ENCODE data around the gene MOCOS.

Gene MOCOS

DNA sequence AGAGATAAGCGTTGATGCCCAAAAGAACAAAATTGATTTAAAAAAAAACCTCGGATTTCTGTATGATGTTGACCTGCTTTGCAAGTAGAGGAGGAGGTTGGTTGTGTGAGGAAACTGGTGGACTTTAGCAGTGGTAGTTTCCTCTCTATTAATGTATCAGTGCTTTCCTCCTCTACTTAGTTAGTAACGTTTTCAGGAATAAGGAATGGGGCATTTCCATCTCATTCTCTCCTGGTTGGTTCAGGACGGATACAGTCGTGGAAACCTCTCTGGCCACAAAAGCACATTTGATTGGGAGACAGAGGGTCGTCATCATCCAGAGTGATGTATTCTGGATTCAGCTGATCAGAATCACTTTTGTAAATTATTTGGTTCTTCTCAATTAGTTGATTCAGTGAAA lies 111.7 kb downstream of the MOCOS start:
- Histone ChIP-seq H3K36me3 (replicated peaks) (no peaks in the 10 kb centered on the region), H3K27ac (no peak overlapping the region), H3K27me3 (replicated peaks) (no peaks in the 10 kb centered on the region), H3K4me3 (ENCODE audit: low read depth, low read length) (peak overlapping the region; percentile 69)
- TF ChIP-seq, protein P1, sequence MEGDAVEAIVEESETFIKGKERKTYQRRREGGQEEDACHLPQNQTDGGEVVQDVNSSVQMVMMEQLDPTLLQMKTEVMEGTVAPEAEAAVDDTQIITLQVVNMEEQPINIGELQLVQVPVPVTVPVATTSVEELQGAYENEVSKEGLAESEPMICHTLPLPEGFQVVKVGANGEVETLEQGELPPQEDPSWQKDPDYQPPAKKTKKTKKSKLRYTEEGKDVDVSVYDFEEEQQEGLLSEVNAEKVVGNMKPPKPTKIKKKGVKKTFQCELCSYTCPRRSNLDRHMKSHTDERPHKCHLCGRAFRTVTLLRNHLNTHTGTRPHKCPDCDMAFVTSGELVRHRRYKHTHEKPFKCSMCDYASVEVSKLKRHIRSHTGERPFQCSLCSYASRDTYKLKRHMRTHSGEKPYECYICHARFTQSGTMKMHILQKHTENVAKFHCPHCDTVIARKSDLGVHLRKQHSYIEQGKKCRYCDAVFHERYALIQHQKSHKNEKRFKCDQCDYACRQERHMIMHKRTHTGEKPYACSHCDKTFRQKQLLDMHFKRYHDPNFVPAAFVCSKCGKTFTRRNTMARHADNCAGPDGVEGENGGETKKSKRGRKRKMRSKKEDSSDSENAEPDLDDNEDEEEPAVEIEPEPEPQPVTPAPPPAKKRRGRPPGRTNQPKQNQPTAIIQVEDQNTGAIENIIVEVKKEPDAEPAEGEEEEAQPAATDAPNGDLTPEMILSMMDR (IDR thresholded peaks at IDR 0.05; ENCODE audit: low read depth, low read length, missing control alignments) = no peak
- DNase-seq = no peak
- in situ Hi-C loops (cut with HindIII; ENCODE audit: low pct_ligation_motif_present, low sequenced_read_pairs) = no loop called here

DNA sequence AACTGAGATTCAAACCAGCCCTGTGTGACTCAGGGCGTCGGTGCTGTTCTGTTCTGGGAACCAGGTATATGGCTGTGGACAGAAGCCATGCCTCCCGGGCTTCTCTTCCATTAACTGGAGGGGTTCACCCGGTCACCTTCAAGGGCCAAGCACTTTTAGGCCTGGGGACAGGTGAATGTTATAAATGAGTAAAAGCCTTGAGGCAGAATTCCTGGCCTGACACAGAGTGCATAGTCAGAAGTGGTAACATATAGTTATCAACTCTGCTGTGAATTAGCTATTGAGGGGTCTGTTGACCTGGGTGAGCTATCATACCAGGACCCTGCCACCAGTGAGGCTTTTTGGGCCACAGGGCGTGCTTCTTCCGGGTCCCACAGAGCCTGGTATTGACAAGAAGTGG lies 112.9 kb downstream of the MOCOS start:
- Histone ChIP-seq H3K4me3 (ENCODE audit: low read depth, low read length) (no peak overlapping the region), H3K36me3 (replicated peaks) (no peaks in the 10 kb centered on the region), H3K27ac (no peak overlapping the region), H3K27me3 (replicated peaks) (no peaks in the 10 kb centered on the region)
- in situ Hi-C loops (cut with HindIII; ENCODE audit: low pct_ligation_motif_present, low sequenced_read_pairs) = no loop called here
- TF ChIP-seq, protein P1 (IDR thresholded peaks at IDR 0.05; ENCODE audit: low read depth, low read length, missing control alignments) = no peak
- no peak for DNase-seq

DNA sequence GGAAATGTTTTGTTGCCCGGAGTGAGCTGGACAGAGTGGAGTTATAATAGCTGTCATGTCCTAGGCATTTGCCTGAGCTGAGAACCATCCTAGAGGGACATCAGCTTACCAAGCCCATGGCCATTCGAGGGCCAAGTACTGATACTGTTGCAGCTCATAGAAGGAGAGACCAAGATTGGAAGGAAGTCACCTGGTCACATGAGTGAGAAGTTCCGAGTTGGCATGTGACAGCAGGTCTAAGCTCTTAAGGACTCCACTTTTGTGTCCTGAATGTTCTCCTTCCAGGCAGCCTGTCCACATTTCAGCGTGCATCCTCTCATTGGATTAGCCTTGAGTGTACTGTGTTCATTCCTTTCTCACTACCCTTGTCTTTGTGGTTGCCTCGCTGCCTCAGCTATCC lies 114.6 kb downstream of the MOCOS start:
- no peak overlapping the region for H3K4me3 ChIP-seq (ENCODE audit: low read depth, low read length)
- in situ Hi-C loops (cut with HindIII; ENCODE audit: low pct_ligation_motif_present, low sequenced_read_pairs) = no loop called here
- no peaks in the 10 kb centered on the region for H3K36me3 ChIP-seq (replicated peaks)
- no peak for DNase-seq
- H3K27ac ChIP-seq = no peak overlapping the region
- TF ChIP-seq, protein P1 (IDR thresholded peaks at IDR 0.05; ENCODE audit: low read depth, low read length, missing control alignments) = no peak
- H3K27me3 ChIP-seq (replicated peaks) = no peaks in the 10 kb centered on the region

DNA sequence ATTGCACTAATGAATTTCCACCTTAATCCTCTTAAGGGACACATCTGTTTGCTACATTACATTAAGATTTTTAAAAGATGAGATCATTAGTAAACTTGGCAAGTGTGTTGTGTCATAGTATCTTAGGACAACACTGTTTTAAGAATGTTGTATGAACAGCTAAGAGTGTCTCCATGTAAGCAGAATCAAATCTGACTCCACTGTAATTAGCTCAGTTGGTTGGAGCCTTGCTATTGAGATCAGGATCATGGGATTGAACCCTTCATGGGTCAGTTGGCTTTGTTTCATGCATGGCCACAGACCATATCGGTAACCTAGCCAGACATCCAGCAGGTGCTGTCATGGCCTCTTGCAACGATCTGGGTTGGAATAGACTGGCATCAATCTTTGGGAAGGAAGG lies 115.4 kb downstream of the MOCOS start:
- TF ChIP-seq, protein P1 (IDR thresholded peaks at IDR 0.05; ENCODE audit: low read depth, low read length, missing control alignments) = no peak
- no peak for DNase-seq
- in situ Hi-C loops (cut with HindIII; ENCODE audit: low pct_ligation_motif_present, low sequenced_read_pairs) = no loop called here
- H3K4me3 ChIP-seq (ENCODE audit: low read depth, low read length) = no peak overlapping the region
- no peaks in the 10 kb centered on the region for H3K27me3 ChIP-seq (replicated peaks)
- H3K27ac ChIP-seq = no peak overlapping the region
- H3K36me3 ChIP-seq (replicated peaks) = no peaks in the 10 kb centered on the region

DNA sequence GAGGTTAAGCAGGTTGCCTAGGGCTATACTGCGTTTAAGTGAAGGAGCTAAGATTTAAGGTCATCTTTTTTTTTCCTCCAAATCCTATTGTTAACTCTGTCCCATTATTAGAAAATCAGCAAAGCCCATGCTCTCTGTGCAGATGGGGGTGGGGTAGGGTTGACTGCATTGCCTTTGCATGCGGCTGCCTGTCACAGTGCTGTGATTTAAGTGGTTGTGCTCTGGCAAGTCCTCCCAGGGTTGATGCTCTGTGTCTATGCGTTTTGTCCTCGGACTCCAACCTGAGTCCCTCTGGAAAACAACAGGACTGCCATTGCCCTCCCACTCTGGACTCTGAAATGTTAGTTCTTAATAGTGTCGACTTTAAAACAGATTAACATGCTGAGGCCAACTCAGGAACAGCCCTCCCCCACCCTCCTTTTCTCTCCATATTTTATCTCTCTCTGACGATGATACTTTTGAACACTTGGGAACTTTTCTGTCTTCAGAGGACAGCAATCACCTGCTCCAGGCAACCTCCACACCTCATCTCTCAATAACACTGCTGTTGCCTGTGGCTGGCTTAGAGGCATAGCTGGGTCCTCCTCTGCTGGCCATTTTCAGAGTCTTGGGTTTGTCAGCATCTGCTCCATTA lies 116.0 kb downstream of the MOCOS start:
- no peak for DNase-seq
- in situ Hi-C loops (cut with HindIII; ENCODE audit: low pct_ligation_motif_present, low sequenced_read_pairs) = no loop called here
- Histone ChIP-seq H3K27me3 (replicated peaks) (no peaks in the 10 kb centered on the region), H3K27ac (no peak overlapping the region), H3K4me3 (ENCODE audit: low read depth, low read length) (no peak overlapping the region), H3K36me3 (replicated peaks) (no peaks in the 10 kb centered on the region)
- TF ChIP-seq, protein P1 (IDR thresholded peaks at IDR 0.05; ENCODE audit: low read depth, low read length, missing control alignments) = no peak

DNA sequence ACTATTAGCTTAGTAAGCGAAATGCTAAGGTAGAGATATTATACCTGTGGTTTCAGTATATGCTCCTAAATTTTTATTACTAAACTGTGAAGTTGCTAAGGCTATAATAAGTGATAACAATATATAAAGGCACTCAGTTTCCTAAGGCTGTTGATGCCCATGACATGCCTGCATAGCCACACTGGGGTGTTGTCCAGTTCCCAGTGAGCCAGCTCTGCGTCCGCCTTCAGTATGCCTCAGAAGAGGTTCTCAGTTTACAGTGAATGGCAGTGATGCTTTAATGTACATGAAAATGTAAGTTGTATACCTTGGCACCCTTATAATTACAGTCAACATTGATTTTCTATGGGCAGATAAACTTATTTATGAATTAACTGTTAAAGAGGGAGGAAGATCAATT lies 117.4 kb downstream of the MOCOS start:
- in situ Hi-C loops (cut with HindIII; ENCODE audit: low pct_ligation_motif_present, low sequenced_read_pairs) = no loop called here
- no peak overlapping the region for H3K4me3 ChIP-seq (ENCODE audit: low read depth, low read length)
- TF ChIP-seq, protein P1 (IDR thresholded peaks at IDR 0.05; ENCODE audit: low read depth, low read length, missing control alignments) = no peak
- no peak for DNase-seq
- H3K36me3 ChIP-seq (replicated peaks) = no peaks in the 10 kb centered on the region
- H3K27me3 ChIP-seq (replicated peaks) = no peaks in the 10 kb centered on the region
- no peak overlapping the region for H3K27ac ChIP-seq
